ENCODE measurements around the gene GPC2. TPM values are rescaled to one million over a fixed set of nuclear protein-coding genes. Genes with fewer than 3 reads are reported as not detected.
A peak's percentile ranks its signal among the peaks of the same experiment; 100 is the strongest.

Gene GPC2
- total and polyA plus RNA-seq, 2 donors (not counting 3 experiments of a cell fraction or from before 2014, with no cell fraction given), result 9.2 to 17.5 TPM

GRCh38 chr7:100166970-100167911 is 9.9 kb downstream of the GPC2 start:
- ChIA-PET CTCF (interaction anchor here (1.1 to 4.4 kb wide), 4 partner anchors 10 to 19 kb away, joined by 3 to 17 read pairs (median 4); partner anchors contain the start of genes GPC2, LAMTOR4 and STAG3), POLR2A (no interaction called here)
- intact Hi-C loops (cut with micrococcal nuclease), result no loop called here
- TSS peak; percentile 10 for BruUV-seq (replicated peaks)
- H3K4me2 ChIP-seq (ENCODE audit: insufficient read depth, low read length), result peak overlapping the region; percentile 84
- H3K4me1 ChIP-seq (ENCODE audit: control insufficient read depth, extremely low read depth, insufficient read depth, low read length), result peaks cover 14% of the 10 kb centered on the region
- H3K27ac ChIP-seq (ENCODE audit: insufficient read depth, low read depth, low read length), result no peak overlapping the region
- H3K9me1 ChIP-seq (replicated peaks; ENCODE audit: control insufficient read depth, extremely low read depth, insufficient read depth, low read length), result no peaks in the 10 kb centered on the region
- no peaks in the 10 kb centered on the region for H3K36me3 ChIP-seq (ENCODE audit: control insufficient read depth in 2 of 2, extremely low read depth in 1 of 2, insufficient read depth in 2 of 2, low read length in 2 of 2)
- no peak overlapping the region for H2AFZ ChIP-seq (ENCODE audit: low read depth, low read length)
- DNase-seq (ENCODE audit: low read depth, low spot score) (no peak), FAIRE-seq (no peak)
- H3K9ac ChIP-seq (replicated peaks; ENCODE audit: extremely low read depth, insufficient read depth, low read length), result no peak overlapping the region
- TF ChIP-seq EZH2 (IDR thresholded peaks at IDR 0.05; ENCODE audit: borderline replicate concordance, low read depth, low read length, severe bottlenecking), result no peak
- no peak for TF ChIP-seq JUN (IDR thresholded peaks at IDR 0.05; ENCODE audit: borderline replicate concordance, insufficient read depth, insufficient read length, low read depth)
- no peak for TF ChIP-seq GATA2 (IDR thresholded peaks at IDR 0.05; ENCODE audit: insufficient read depth, insufficient read length, low read depth, low read length)
- no peak for TF ChIP-seq FOS (IDR thresholded peaks at IDR 0.05; ENCODE audit: borderline replicate concordance, insufficient read depth, low read length)
- TF ChIP-seq POLR2AphosphoS5 (IDR thresholded peaks at IDR 0.05; ENCODE audit: insufficient read depth, low read depth, low read length), result no peak
- no peak for TF ChIP-seq CTCF (IDR thresholded peaks at IDR 0.05; ENCODE audit: extremely low read depth in 1 of 2, insufficient read depth in 1 of 2, low read depth in 1 of 2, low read length in 2 of 2)
- TF ChIP-seq POLR2A (IDR thresholded peaks at IDR 0.05; ENCODE audit: low read depth, low read length), result no peak
- TF ChIP-seq MAX (IDR thresholded peaks at IDR 0.05; ENCODE audit: insufficient read depth, insufficient read length), result no peak
- TF ChIP-seq MYC (IDR thresholded peaks at IDR 0.05; ENCODE audit: low read depth, low read length), result no peak
- dilution Hi-C loops (cut with MboI; ENCODE audit: extremely low pct_ligation_motif_present, low sequenced_read_pairs), result no loop called here
- H4K20me1 ChIP-seq (replicated peaks; ENCODE audit: control insufficient read depth, extremely low read depth, insufficient read depth, low read length), result no peaks in the 10 kb centered on the region
- no peaks in the 10 kb centered on the region for H3K79me2 ChIP-seq (ENCODE audit: control insufficient read depth, insufficient read depth, low read length)
- peak overlapping the region in 1 of 3 experiments; percentile 55 for H3K4me3 ChIP-seq (replicated peaks in 1 of 3; ENCODE audit: insufficient read depth in 1 of 3, low read depth in 1 of 3, low read length in 3 of 3)
- no peaks in the 10 kb centered on the region for H3K9me3 ChIP-seq (replicated peaks; ENCODE audit: control insufficient read depth, insufficient read depth, low read length)
- H3K27me3 ChIP-seq (ENCODE audit: control insufficient read depth in 2 of 2, insufficient read depth in 2 of 2, low read length in 2 of 2), result peaks cover 5 to 15% of the 10 kb centered on the region in 2 experiments
